Endothelial cell of umbilical vein (primary cell): ENCODE data around the gene CCSER2. TPM values are rescaled to one million over a fixed set of nuclear protein-coding genes. Genes with fewer than 3 reads are reported as not detected.

Source experiments
- BruUV-seq: library from RNA; stranded (reverse); fragments of 400-500 nt; replicated peaks from 2 replicates; lab custom pipeline; 2021; lab: Mats Ljungman, UMichigan
- CTCF ChIA-PET: fragments of 300-600, 350-600 bp; sonication (Branson Sonifier 250); formaldehyde crosslinking; loops from one replicate; lab custom pipeline; 2021; ENCODE audit warnings: antibody characterized with exemption, inconsistent platforms; lab: Charles Lee
- POLR2A ChIA-PET: fragments of 300-600, 350-600 bp; sonication (Branson Sonifier 250); formaldehyde crosslinking; loops from one replicate; lab custom pipeline; 2021; ENCODE audit warnings: antibody characterized with exemption, inconsistent platforms; lab: Charles Lee
- DNase-seq: peaks from one replicate; pipeline ENCODE4 v3.0.0-alpha.2; 2011; ENCODE audit warnings: low read depth, low spot score
- FAIRE-seq: peaks from 2 replicates; lab custom pipeline; 2011; peaks lifted over from hg19 to GRCh38; lab: Jason Lieb, UNC
- H2AFZ ChIP-seq: 2 replicates; pipeline ENCODE4 v1.6.0; 2012; ENCODE audit warnings: low read depth, low read length, control low read depth, inconsistent platforms
- H3K27ac ChIP-seq: 2 replicates; pipeline ENCODE4 v1.5.1; 2011; ENCODE audit warnings: low read depth, mild to moderate bottlenecking, control low read depth, low read length, moderate library complexity; ENCODE audit not compliant: insufficient read depth
- H3K27me3 ChIP-seq, 2 experiments: 2 replicates each; pipeline versions ENCODE4 v1.6.0 to v1.6.1; 2011; ENCODE audit warnings: low read length in 2 of 2, mixed read lengths in 1 of 2; ENCODE audit not compliant: control insufficient read depth in 2 of 2, insufficient read depth in 2 of 2
- H3K36me3 ChIP-seq, 2 experiments: 2 replicates in 1 of 2; 3 replicates in 1 of 2; pipeline ENCODE4 v1.5.1; 2011; ENCODE audit warnings: low read length in 2 of 2, mild to moderate bottlenecking in 1 of 2, moderate library complexity in 1 of 2; ENCODE audit not compliant: control insufficient read depth in 2 of 2, insufficient read depth in 2 of 2; ENCODE audit errors: extremely low read depth in 1 of 2
- H3K4me1 ChIP-seq: 3 replicates; pipeline ENCODE4 v1.5.1; 2011; ENCODE audit warnings: mild to moderate bottlenecking, low read length; ENCODE audit not compliant: control insufficient read depth, insufficient read depth; ENCODE audit errors: extremely low read depth
- H3K4me2 ChIP-seq: 2 replicates; pipeline ENCODE4 v1.6.1; 2011; ENCODE audit warnings: low read length, control low read depth, mixed read lengths; ENCODE audit not compliant: insufficient read depth
- H3K4me3 ChIP-seq, 3 experiments: fragments of 200-600 bp in 1 of 3; sonication (generic), shearing (Covaris generic) in 1 of 3; replicated peaks in 1 of 3; 2 replicates each; pipeline ENCODE4 v1.5.1; 2011 to 2016; ENCODE audit warnings: control low read depth in 3 of 3, low read length in 3 of 3, mild to moderate bottlenecking in 2 of 3, inconsistent platforms in 1 of 3, low read depth in 1 of 3, moderate library complexity in 1 of 3; ENCODE audit not compliant: insufficient read depth in 1 of 3
- H3K79me2 ChIP-seq: 2 replicates; pipeline ENCODE4 v1.6.0; 2012; ENCODE audit warnings: low read length, inconsistent platforms; ENCODE audit not compliant: control insufficient read depth, insufficient read depth
- H3K9ac ChIP-seq: replicated peaks from 2 replicates; pipeline ENCODE3; 2011; ENCODE audit warnings: low read length, control low read depth; ENCODE audit not compliant: insufficient read depth; ENCODE audit errors: extremely low read depth
- H3K9me1 ChIP-seq: replicated peaks from 3 replicates; pipeline ENCODE4 v1.6.0; 2011; ENCODE audit warnings: mild to moderate bottlenecking, low read length; ENCODE audit not compliant: control insufficient read depth, insufficient read depth; ENCODE audit errors: extremely low read depth
- H3K9me3 ChIP-seq: replicated peaks from 2 replicates; pipeline ENCODE4 v1.5.1; 2012; ENCODE audit warnings: low read length, inconsistent platforms; ENCODE audit not compliant: control insufficient read depth, insufficient read depth
- H4K20me1 ChIP-seq: replicated peaks from 2 replicates; pipeline ENCODE3; 2011; ENCODE audit warnings: mild to moderate bottlenecking, low read length; ENCODE audit not compliant: control insufficient read depth, insufficient read depth; ENCODE audit errors: extremely low read depth
- EZH2 ChIP-seq: IDR thresholded peaks from 2 replicates; pipeline ENCODE4 v1.6.1; 2012; ENCODE audit warnings: borderline replicate concordance, low read depth, mild to moderate bottlenecking, moderate library complexity, low read length, inconsistent platforms; ENCODE audit not compliant: severe bottlenecking
- FOS ChIP-seq: IDR thresholded peaks from 2 replicates; pipeline ENCODE4 v1.6.1; 2011; ENCODE audit warnings: mild to moderate bottlenecking, low read length, moderate library complexity, borderline replicate concordance; ENCODE audit not compliant: insufficient read depth
- JUN ChIP-seq: IDR thresholded peaks from 2 replicates; pipeline ENCODE4 v1.6.1; 2011; ENCODE audit warnings: borderline replicate concordance, low read depth; ENCODE audit not compliant: insufficient read length, insufficient read depth
- MYC ChIP-seq: IDR thresholded peaks from one replicate; pipeline ENCODE4 v1.6.1; 2011; ENCODE audit warnings: mild to moderate bottlenecking, low read depth, low read length
- POLR2A ChIP-seq: IDR thresholded peaks from 2 replicates; pipeline ENCODE4 v1.6.1; 2012; ENCODE audit warnings: low read depth, mild to moderate bottlenecking, control low read depth, low read length
- POLR2AphosphoS5 ChIP-seq: IDR thresholded peaks from 2 replicates; pipeline ENCODE4 v1.6.1; 2012; ENCODE audit warnings: low read depth, mild to moderate bottlenecking, control low read depth, low read length, moderate library complexity; ENCODE audit not compliant: insufficient read depth
- dilution Hi-C: fragments of 300-500 bp; cut with MboI; formaldehyde crosslinking; loops from one replicate; pipeline ENCODE4 v1.15.0; 2019; ENCODE audit warnings: low sequenced_read_pairs; ENCODE audit not compliant: extremely low pct_ligation_motif_present
- intact Hi-C: fragments of 100-400 bp; cut with micrococcal nuclease; formaldehyde crosslinking; loops from one replicate; pipeline ENCODE4 v1.10.0; 2022
- polyA plus RNA-seq, 4 experiments: library from polyadenylated mRNA; depleted of rRNA in 3 of 4; stranded (reverse) in 3 of 4; unstranded in 1 of 4; fragments of >200 nt; gene quantifications; 2 replicates each; pipeline versions ENCODE4 v1.2.1 to v1.2.3, GENCODE V29; 2011 to 2012; ENCODE audit warnings: missing spikeins in 1 of 4
- total RNA-seq: library from RNA; stranded (reverse); gene quantifications from 2 replicates; pipeline ENCODE4 v1.2.3, GENCODE V29; 2021
- TF ChIP-seq, protein P1 (sequence below), 2 donors: IDR thresholded peaks; 1 replicate in 1 of 2; 2 replicates in 1 of 2; pipeline ENCODE4 v1.5.1; 2011; ENCODE audit warnings: low read length in 2 of 2, mild to moderate bottlenecking in 2 of 2, moderate library complexity in 2 of 2, control low read depth in 1 of 2, inconsistent platforms in 1 of 2, low read depth in 1 of 2; ENCODE audit not compliant: insufficient read depth in 1 of 2; ENCODE audit errors: extremely low read depth in 1 of 2

CCSER2 gene
- total and polyA plus RNA-seq, 2 donors (not counting 3 experiments of a cell fraction or from before 2014, with no cell fraction given) = 14.5 to 49.3 TPM

GRCh38 chr10:84368828-84369227 lies 40.4 kb downstream of the CCSER2 start:
- dilution Hi-C loops (no loop called here), intact Hi-C loops (no loop called here)
- Histone ChIP-seq H3K4me1 (no peaks in the 10 kb centered on the region), H3K36me3 (peaks cover 3 to 5% of the 10 kb centered on the region in 2 experiments), H3K79me2 (peaks cover 30% of the 10 kb centered on the region), H3K27me3 (no peaks in the 10 kb centered on the region), H4K20me1 (peaks cover 4% of the 10 kb centered on the region), H3K27ac (no peak overlapping the region), H3K9ac (no peak overlapping the region), H3K4me2 (no peak overlapping the region), H3K4me3 (no peak overlapping the region), H3K9me3 (no peaks in the 10 kb centered on the region), H3K9me1 (no peaks in the 10 kb centered on the region), H2AFZ (no peak overlapping the region)
- DNase-seq = no peak
- no peak for FAIRE-seq
- ChIA-PET POLR2A (no interaction called here), CTCF (interaction anchor here (7.9 kb wide), 1 partner anchor 169 kb away, joined by 231 read pairs; no protein-coding TSS in a partner anchor)
- no TSS peak for BruUV-seq
- TF ChIP-seq FOS = no peak
- no peak for TF ChIP-seq MYC
- TF ChIP-seq POLR2A = no peak
- no peak for TF ChIP-seq POLR2AphosphoS5

DNA sequence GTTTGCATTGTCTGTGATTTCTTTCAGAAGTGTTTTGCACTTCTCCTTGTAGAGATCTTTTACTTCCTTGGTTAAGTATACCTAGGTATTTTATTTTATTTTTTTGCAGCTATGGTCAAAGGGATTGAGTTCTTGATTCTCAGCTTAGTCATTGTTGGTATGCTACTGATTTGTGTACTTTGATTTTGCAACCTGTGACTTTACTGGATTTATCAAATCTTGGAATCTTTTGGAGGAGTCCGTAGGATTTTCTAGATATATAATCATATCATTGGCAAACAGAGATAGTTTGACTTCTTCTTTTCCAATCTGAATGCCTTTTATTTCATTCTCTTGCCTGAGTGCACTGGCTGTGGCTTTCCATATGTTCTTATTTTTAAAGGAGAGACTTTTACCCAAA lies 41.9 kb downstream of the CCSER2 start:
- intact Hi-C loops (no loop called here), dilution Hi-C loops (no loop called here)
- FAIRE-seq (no peak), DNase-seq (no peak)
- H3K27me3 ChIP-seq = no peaks in the 10 kb centered on the region
- H3K9me1 ChIP-seq = no peaks in the 10 kb centered on the region
- no peaks in the 10 kb centered on the region for H3K4me1 ChIP-seq
- peaks cover 4% of the 10 kb centered on the region for H4K20me1 ChIP-seq
- ChIA-PET POLR2A (no interaction called here), CTCF (interaction anchor here (2.0 to 7.9 kb wide), 4 partner anchors 18 to 168 kb away, joined by 9 to 231 read pairs (median 10); no protein-coding TSS in a partner anchor)
- H3K4me2 ChIP-seq = no peak overlapping the region
- TF ChIP-seq FOS = no peak
- TF ChIP-seq, protein P1, sequence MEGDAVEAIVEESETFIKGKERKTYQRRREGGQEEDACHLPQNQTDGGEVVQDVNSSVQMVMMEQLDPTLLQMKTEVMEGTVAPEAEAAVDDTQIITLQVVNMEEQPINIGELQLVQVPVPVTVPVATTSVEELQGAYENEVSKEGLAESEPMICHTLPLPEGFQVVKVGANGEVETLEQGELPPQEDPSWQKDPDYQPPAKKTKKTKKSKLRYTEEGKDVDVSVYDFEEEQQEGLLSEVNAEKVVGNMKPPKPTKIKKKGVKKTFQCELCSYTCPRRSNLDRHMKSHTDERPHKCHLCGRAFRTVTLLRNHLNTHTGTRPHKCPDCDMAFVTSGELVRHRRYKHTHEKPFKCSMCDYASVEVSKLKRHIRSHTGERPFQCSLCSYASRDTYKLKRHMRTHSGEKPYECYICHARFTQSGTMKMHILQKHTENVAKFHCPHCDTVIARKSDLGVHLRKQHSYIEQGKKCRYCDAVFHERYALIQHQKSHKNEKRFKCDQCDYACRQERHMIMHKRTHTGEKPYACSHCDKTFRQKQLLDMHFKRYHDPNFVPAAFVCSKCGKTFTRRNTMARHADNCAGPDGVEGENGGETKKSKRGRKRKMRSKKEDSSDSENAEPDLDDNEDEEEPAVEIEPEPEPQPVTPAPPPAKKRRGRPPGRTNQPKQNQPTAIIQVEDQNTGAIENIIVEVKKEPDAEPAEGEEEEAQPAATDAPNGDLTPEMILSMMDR (IDR thresholded peaks at IDR 0.05; ENCODE audit: extremely low read depth in 1 of 2, insufficient read depth in 1 of 2, low read depth in 1 of 2, low read length in 2 of 2) = no peak
- TF ChIP-seq EZH2 = no peak
- TF ChIP-seq POLR2AphosphoS5 = no peak
- no peak for TF ChIP-seq JUN
- no peak overlapping the region for H2AFZ ChIP-seq
- no peaks in the 10 kb centered on the region for H3K9me3 ChIP-seq
- BruUV-seq = no TSS peak
- H3K4me3 ChIP-seq = no peak overlapping the region
- no peak overlapping the region for H3K9ac ChIP-seq
- peaks cover 33% of the 10 kb centered on the region for H3K79me2 ChIP-seq
- H3K27ac ChIP-seq = no peak overlapping the region
- H3K36me3 ChIP-seq = peaks cover 3 to 7% of the 10 kb centered on the region in 2 experiments
